GM10266 (cell line): Measurements from ENCODE around the gene CC2D1B.

Experiments
- DNase-seq: peaks from one replicate; pipeline ENCODE4 v3.0.0; 2012; ENCODE audit errors: extremely low spot score
- CTCF ChIP-seq: IDR thresholded peaks from 2 replicates; pipeline ENCODE4 v1.5.1; 2012; ENCODE audit warnings: mild to moderate bottlenecking, low read depth; ENCODE audit not compliant: control insufficient read depth, insufficient read depth; ENCODE audit errors: missing control alignments

Gene CC2D1B

GRCh38 chr1:52348704-52349300, 17.2 kb downstream of the CC2D1B start:
- no peak for DNase-seq
- TF ChIP-seq CTCF, result no peak

- no peak for DNase-seq
- TF ChIP-seq CTCF, result no peak
Observed at GRCh38 chr1:52346653-52347052, 19.4 kb downstream of the CC2D1B start.

- no peak for TF ChIP-seq CTCF
- no peak for DNase-seq
Observed at GRCh38 chr1:52345252-52345651, 20.8 kb downstream of the CC2D1B start.

- no peak for DNase-seq
- TF ChIP-seq CTCF, result no peak
Observed at GRCh38 chr1:52343979-52344378, 22.0 kb downstream of the CC2D1B start.

GRCh38 chr1:52341655-52342260, 24.2 kb downstream of the CC2D1B start:
- no peak for TF ChIP-seq CTCF
- no peak for DNase-seq

GRCh38 chr1:52337439-52337838, 28.6 kb downstream of the CC2D1B start:
- no peak for DNase-seq
- no peak for TF ChIP-seq CTCF

GRCh38 chr1:52334906-52335528, 31.0 kb downstream of the CC2D1B start:
- no peak for TF ChIP-seq CTCF
- DNase-seq, result no peak
